MM.1S (cell line): ENCODE measurements around the gene TMPRSS12.
"Not testable (repeated sequence)": the region's sequence is repeated elsewhere in the genome, so short reads cannot be mapped to it uniquely, and the experiment has no call there.

Experiments used
- DNase-seq: peaks from one replicate; pipeline ENCODE4 v3.0.0-alpha.2; 2015
- H2AFZ ChIP-seq: fragments of 300-600 bp; sonication (generic); 2 replicates; pipeline ENCODE4 v1.6.0; 2016; ENCODE audit warnings: antibody characterized with exemption, low read length
- H3F3A ChIP-seq: fragments of 300-600 bp; sonication (generic); 2 replicates; pipeline ENCODE4 v1.6.1; 2016; ENCODE audit warnings: mild to moderate bottlenecking, antibody characterized with exemption, low read length, moderate library complexity, mixed read lengths; ENCODE audit not compliant: insufficient read depth
- H3K27ac ChIP-seq: fragments of 300-600 bp; sonication (generic); 2 replicates; pipeline ENCODE4 v1.5.1; 2016; ENCODE audit warnings: mild to moderate bottlenecking, low read length
- H3K27me3 ChIP-seq: fragments of 300-600 bp; sonication (generic); replicated peaks from 2 replicates; pipeline ENCODE4 v1.6.0; 2016; ENCODE audit warnings: low read length; ENCODE audit not compliant: insufficient read depth
- H3K36me3 ChIP-seq: fragments of 300-600 bp; sonication (generic); replicated peaks from 2 replicates; pipeline ENCODE4 v1.6.1; 2016; ENCODE audit warnings: mild to moderate bottlenecking, low read length, mixed read lengths; ENCODE audit not compliant: insufficient read depth
- H3K4me1 ChIP-seq: fragments of 300-600 bp; sonication (generic); 2 replicates; pipeline ENCODE4 v1.6.1; 2016; ENCODE audit warnings: low read length, mixed read lengths
- H3K4me2 ChIP-seq: fragments of 300-600 bp; sonication (generic); 2 replicates; pipeline ENCODE4 v1.6.0; 2016; ENCODE audit warnings: low read depth, low read length
- H3K4me3 ChIP-seq: fragments of 300-600 bp; sonication (generic); 2 replicates; pipeline ENCODE4 v1.5.1; 2016; ENCODE audit warnings: low read length, mixed read lengths
- H3K79me2 ChIP-seq: fragments of 300-600 bp; sonication (generic); 2 replicates; pipeline ENCODE4 v1.6.1; 2016; ENCODE audit warnings: mixed run types, low read length, mixed read lengths
- H3K9ac ChIP-seq: fragments of 300-600 bp; sonication (generic); 2 replicates; pipeline ENCODE4 v1.6.1; 2016; ENCODE audit warnings: low read length, mixed read lengths
- H3K9me2 ChIP-seq: fragments of 300-600 bp; sonication (generic); replicated peaks from 2 replicates; pipeline ENCODE4 v1.6.1; 2016; ENCODE audit warnings: mild to moderate bottlenecking, low read length, mixed read lengths; ENCODE audit not compliant: insufficient read depth
- H3K9me3 ChIP-seq: fragments of 300-600 bp; sonication (generic); replicated peaks from 2 replicates; pipeline ENCODE4 v1.6.1; 2016; ENCODE audit warnings: mild to moderate bottlenecking, low read length, mixed read lengths; ENCODE audit not compliant: insufficient read depth
- H4K20me1 ChIP-seq: fragments of 300-600 bp; sonication (generic); 2 replicates; pipeline ENCODE4 v1.6.1; 2016; ENCODE audit warnings: mild to moderate bottlenecking, low read length, moderate library complexity, mixed read lengths; ENCODE audit not compliant: insufficient read depth
- EZH2 ChIP-seq: fragments of 300-600 bp; sonication (generic); optimal IDR thresholded peaks from 2 replicates; pipeline ENCODE3; 2017; ENCODE audit warnings: low read depth, mild to moderate bottlenecking, antibody characterized with exemption, low read length, mixed read lengths
- EZH2phosphoT487 ChIP-seq: fragments of 300-600 bp; sonication (generic); IDR thresholded peaks from 2 replicates; pipeline ENCODE4 v1.6.1; 2018; ENCODE audit warnings: antibody characterized with exemption, low read length
- TF ChIP-seq, protein P1 (sequence below): fragments of 300-600 bp; sonication (generic); IDR thresholded peaks from 2 replicates; pipeline ENCODE4 v1.5.1; 2016; ENCODE audit warnings: antibody characterized with exemption, low read length, mixed read lengths

TMPRSS12 gene

DNA sequence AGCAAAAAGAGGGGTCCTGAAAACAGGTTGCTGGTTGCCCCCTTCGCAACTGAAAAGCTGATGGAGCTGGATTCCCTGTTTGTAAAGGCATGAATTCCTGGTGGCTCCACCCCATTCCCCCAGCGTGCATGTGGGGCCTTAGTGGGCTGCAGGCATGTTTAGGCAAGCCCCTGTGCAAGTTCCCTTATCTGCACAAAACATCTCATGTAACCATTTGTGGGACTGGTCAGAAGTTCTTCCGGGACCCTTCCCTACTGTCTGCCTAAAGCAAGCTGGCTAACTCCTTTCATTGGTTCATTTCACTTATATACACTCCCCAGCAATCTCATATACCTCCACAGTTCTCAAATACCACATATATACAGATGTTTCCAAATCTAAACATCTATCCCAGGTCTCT lies 85.7 kb downstream of the TMPRSS12 start:
- no peaks in the 10 kb centered on the region for H3K9me2 ChIP-seq
- H3K27me3 ChIP-seq = no peaks in the 10 kb centered on the region
- H3K36me3 ChIP-seq = peaks cover 9% of the 10 kb centered on the region; the same call in 1 of the 2 replicates
- H2AFZ ChIP-seq = no peak overlapping the region
- H4K20me1 ChIP-seq = 0 out of 2 replicates have a peak, but pooled peaks cover 15% of the 10 kb centered on the region
- no peak for DNase-seq
- peaks cover 45% of the 10 kb centered on the region for H3F3A ChIP-seq
- peak overlapping the region; percentile 61 for H3K4me2 ChIP-seq
- H3K9ac ChIP-seq = peak overlapping the region; percentile 79; the same call in 1 of the 2 replicates
- H3K4me3 ChIP-seq = peak overlapping the region; percentile 84
- H3K27ac ChIP-seq = peak overlapping the region; percentile 94; the same call in 1 of the 2 replicates
- TF ChIP-seq, protein P1, sequence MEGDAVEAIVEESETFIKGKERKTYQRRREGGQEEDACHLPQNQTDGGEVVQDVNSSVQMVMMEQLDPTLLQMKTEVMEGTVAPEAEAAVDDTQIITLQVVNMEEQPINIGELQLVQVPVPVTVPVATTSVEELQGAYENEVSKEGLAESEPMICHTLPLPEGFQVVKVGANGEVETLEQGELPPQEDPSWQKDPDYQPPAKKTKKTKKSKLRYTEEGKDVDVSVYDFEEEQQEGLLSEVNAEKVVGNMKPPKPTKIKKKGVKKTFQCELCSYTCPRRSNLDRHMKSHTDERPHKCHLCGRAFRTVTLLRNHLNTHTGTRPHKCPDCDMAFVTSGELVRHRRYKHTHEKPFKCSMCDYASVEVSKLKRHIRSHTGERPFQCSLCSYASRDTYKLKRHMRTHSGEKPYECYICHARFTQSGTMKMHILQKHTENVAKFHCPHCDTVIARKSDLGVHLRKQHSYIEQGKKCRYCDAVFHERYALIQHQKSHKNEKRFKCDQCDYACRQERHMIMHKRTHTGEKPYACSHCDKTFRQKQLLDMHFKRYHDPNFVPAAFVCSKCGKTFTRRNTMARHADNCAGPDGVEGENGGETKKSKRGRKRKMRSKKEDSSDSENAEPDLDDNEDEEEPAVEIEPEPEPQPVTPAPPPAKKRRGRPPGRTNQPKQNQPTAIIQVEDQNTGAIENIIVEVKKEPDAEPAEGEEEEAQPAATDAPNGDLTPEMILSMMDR = no peak
- TF ChIP-seq EZH2 (no peak), EZH2phosphoT487 (no peak)
- peaks cover 11% of the 10 kb centered on the region for H3K4me1 ChIP-seq
- H3K9me3 ChIP-seq = no peaks in the 10 kb centered on the region
- peaks cover 82% of the 10 kb centered on the region for H3K79me2 ChIP-seq

DNA sequence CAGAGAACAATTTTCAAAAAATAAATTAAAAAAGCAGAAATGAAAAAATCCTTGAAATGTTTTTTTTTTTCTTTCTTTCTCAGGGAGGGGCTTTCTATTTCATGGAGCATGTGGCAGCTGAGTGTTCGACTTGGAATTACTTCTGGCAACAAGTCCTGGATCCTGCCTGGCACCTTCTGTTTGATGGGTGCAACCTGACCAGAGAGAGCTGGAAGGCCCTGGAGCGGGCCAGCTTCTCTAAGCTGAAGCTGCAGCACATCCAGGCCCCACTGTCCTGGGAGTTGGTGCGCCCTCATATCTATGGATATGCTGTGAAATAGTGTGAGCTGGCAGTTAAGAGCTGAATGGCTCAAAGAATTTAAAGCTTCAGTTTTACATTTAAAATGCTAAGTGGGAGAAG lies 87.1 kb downstream of the TMPRSS12 start:
- Histone ChIP-seq H4K20me1 (peaks cover 15% of the 10 kb centered on the region; the same call in 1 of the 2 replicates), H3K9me3 (no peaks in the 10 kb centered on the region), H3K9me2 (no peaks in the 10 kb centered on the region), H3K27ac (no peak overlapping the region), H3K4me3 (peak overlapping the region; percentile 84; the same call in 1 of the 2 replicates), H3K4me2 (peak overlapping the region; percentile 61), H3K79me2 (peaks cover 78% of the 10 kb centered on the region), H3K9ac (no peak overlapping the region), H3F3A (peaks cover 38% of the 10 kb centered on the region), H2AFZ (no peak overlapping the region), H3K36me3 (peaks cover 9% of the 10 kb centered on the region; the same call in 1 of the 2 replicates), H3K27me3 (no peaks in the 10 kb centered on the region), H3K4me1 (peaks cover 11% of the 10 kb centered on the region)
- TF ChIP-seq EZH2 (no peak), EZH2phosphoT487 (no peak)
- TF ChIP-seq, protein P1 = no peak
- no peak for DNase-seq

DNA sequence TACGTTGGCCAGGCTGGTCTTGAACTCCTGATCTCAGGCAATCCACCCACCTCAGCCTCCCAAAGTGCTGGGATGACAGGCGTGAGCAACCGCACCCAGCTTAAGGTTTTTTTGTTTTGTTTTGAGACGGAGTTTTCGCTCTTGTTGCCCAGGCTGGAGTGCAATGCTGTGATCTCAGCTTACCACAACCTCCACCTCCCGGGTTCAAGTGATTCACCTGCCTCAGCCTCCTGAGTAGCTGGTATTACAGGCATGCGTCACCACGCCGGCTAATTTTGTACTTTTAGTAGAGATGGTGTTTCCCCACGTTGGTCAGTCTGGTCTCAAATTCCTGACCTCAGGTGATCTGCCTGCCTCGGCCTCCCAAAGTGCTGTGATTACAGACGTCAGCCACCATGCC lies 87.8 kb downstream of the TMPRSS12 start:
- not testable (repeated sequence) for DNase-seq

DNA sequence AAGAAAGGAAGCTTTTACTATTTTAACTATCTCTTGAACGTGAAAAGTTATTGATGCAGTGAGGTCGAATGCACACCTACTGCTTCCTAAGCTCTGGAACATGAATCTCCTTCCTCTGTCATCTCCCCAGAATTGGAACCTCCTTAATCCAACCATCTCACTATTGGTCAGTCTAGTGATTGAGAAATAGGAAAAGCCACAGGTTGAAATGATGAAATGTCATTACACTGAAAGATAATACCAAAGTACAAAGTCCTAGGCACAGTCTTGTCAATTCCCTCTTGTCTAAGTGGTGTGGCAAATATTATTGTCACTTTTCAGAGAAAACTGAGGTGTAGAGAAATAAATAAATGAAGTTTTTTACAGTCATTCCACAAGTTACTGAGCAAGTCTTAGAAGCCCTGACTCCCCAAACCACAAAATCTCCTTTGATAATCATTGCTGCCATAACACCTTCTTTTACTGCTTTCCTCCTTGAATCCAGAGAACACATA lies 90.1 kb downstream of the TMPRSS12 start:
- Histone ChIP-seq H3K4me1 (peaks cover 11% of the 10 kb centered on the region), H3K36me3 (peaks cover 9% of the 10 kb centered on the region; the same call in 1 of the 2 replicates)
- TF ChIP-seq, protein P1 = no peak
- TF ChIP-seq EZH2 (no peak), EZH2phosphoT487 (no peak)

More for the DNA sequence above, 87.8 kb downstream of the TMPRSS12 start:
- Histone ChIP-seq H3F3A (peaks cover 32% of the 10 kb centered on the region), H4K20me1 (peaks cover 15% of the 10 kb centered on the region; the same call in 1 of the 2 replicates), H3K79me2 (peaks cover 72% of the 10 kb centered on the region), H3K4me1 (peaks cover 11% of the 10 kb centered on the region)
- not testable (repeated sequence) for H2AFZ ChIP-seq, H3K9me3 ChIP-seq, H3K36me3 ChIP-seq, H3K4me3 ChIP-seq, H3K27me3 ChIP-seq, H3K27ac ChIP-seq, H3K4me2 ChIP-seq, H3K9ac ChIP-seq, H3K9me2 ChIP-seq

More for the DNA sequence above, 90.1 kb downstream of the TMPRSS12 start:
- Histone ChIP-seq H3K27ac (no peak overlapping the region), H3K9me3 (no peaks in the 10 kb centered on the region), H3K79me2 (peaks cover 48% of the 10 kb centered on the region), H3K27me3 (no peaks in the 10 kb centered on the region), H2AFZ (no peak overlapping the region), H3K4me3 (no peak overlapping the region), H4K20me1 (peaks cover 15% of the 10 kb centered on the region; the same call in 1 of the 2 replicates), H3F3A (peaks cover 10% of the 10 kb centered on the region), H3K9me2 (no peaks in the 10 kb centered on the region), H3K9ac (no peak overlapping the region), H3K4me2 (no peak overlapping the region)
- DNase-seq = no peak
